ENCODE results near the gene PDE6A. TPM values are rescaled to one million over a fixed set of nuclear protein-coding genes. Genes with fewer than 3 reads are reported as not detected.

The PDE6A gene
- total RNA-seq, 1 donor, result not detected

GRCh38 chr5:149824120-149824519, 120.5 kb downstream of the PDE6A start:
- no peak overlapping the region for H3K4me3 ChIP-seq (ENCODE audit: low read depth, low read length)
- no peak for DNase-seq (ENCODE audit: low read depth)
- no peak for TF ChIP-seq CTCF (IDR thresholded peaks at IDR 0.05; ENCODE audit: insufficient read depth, low read length)

GRCh38 chr5:149823375-149823774, 121.2 kb downstream of the PDE6A start:
- no peak for TF ChIP-seq CTCF (IDR thresholded peaks at IDR 0.05; ENCODE audit: insufficient read depth, low read length)
- DNase-seq (ENCODE audit: low read depth), result no peak
- no peak overlapping the region for H3K4me3 ChIP-seq (ENCODE audit: low read depth, low read length)

- no peak for TF ChIP-seq CTCF (IDR thresholded peaks at IDR 0.05; ENCODE audit: insufficient read depth, low read length)
- no peak overlapping the region for H3K4me3 ChIP-seq (ENCODE audit: low read depth, low read length)
- no peak for DNase-seq (ENCODE audit: low read depth)
Observed at GRCh38 chr5:149822301-149822700, 122.3 kb downstream of the PDE6A start.

GRCh38 chr5:149820536-149821510, 123.8 kb downstream of the PDE6A start:
- H3K4me3 ChIP-seq (ENCODE audit: low read depth, low read length), result no peak overlapping the region
- TF ChIP-seq CTCF (IDR thresholded peaks at IDR 0.05; ENCODE audit: insufficient read depth, low read length), result no peak
- no peak for DNase-seq (ENCODE audit: low read depth)

GRCh38 chr5:149820012-149820411, 124.6 kb downstream of the PDE6A start:
- TF ChIP-seq CTCF (IDR thresholded peaks at IDR 0.05; ENCODE audit: insufficient read depth, low read length), result no peak
- no peak overlapping the region for H3K4me3 ChIP-seq (ENCODE audit: low read depth, low read length)
- no peak for DNase-seq (ENCODE audit: low read depth)

- no peak for DNase-seq (ENCODE audit: low read depth)
- no peak overlapping the region for H3K4me3 ChIP-seq (ENCODE audit: low read depth, low read length)
- no peak for TF ChIP-seq CTCF (IDR thresholded peaks at IDR 0.05; ENCODE audit: insufficient read depth, low read length)
Observed at GRCh38 chr5:149818116-149818515, 126.5 kb downstream of the PDE6A start.

All from fibroblast of the aortic adventitia (primary cell).